Measurements from ENCODE around the gene KRTAP10-2.
"Not testable (repeated sequence)": the region's sequence is repeated elsewhere in the genome, so short reads cannot be mapped to it uniquely, and the experiment has no call there.

KRTAP10-2 gene, protein sequence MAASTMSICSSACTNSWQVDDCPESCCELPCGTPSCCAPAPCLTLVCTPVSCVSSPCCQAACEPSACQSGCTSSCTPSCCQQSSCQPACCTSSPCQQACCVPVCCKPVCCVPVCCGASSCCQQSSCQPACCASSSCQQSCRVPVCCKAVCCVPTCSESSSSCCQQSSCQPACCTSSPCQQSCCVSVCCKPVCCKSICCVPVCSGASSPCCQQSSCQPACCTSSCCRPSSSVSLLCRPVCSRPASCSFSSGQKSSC

GRCh38 chr21:44551340-44551961 is at the start of gene KRTAP10-2:
TSS of gene KRTAP10-2 (minus strand) at chr21:44551505. CDS start at chr21:44551458, 47 bp downstream.
- TF ChIP-seq CTCF (IDR thresholded peaks at IDR 0.05; ENCODE audit: borderline replicate concordance, extremely low read depth, low read length, poor library complexity, severe bottlenecking) (no peak), EZH2 (IDR thresholded peaks at IDR 0.05; ENCODE audit: borderline replicate concordance, low read depth, low read length, severe bottlenecking) (no peak)
- Histone ChIP-seq H3K4me1 (ENCODE audit: insufficient read depth, low read length) (no peaks in the 10 kb centered on the region), H3K79me2 (ENCODE audit: insufficient read depth, low read length) (no peaks in the 10 kb centered on the region), H3K4me3 (ENCODE audit: low read depth in 1 of 2, low read length in 2 of 2) (no peak within 1 kb of the TSS), H2AFZ (ENCODE audit: low read depth, low read length) (no peak within 1 kb of the TSS), H3K4me2 (ENCODE audit: insufficient read depth, low read length) (no peak within 1 kb of the TSS), H3K27ac (ENCODE audit: low read length) (no peak within 1 kb of the TSS), H3K9ac (ENCODE audit: low read depth, low read length) (no peak within 1 kb of the TSS), H3K9me3 (ENCODE audit: insufficient read depth, low read length, severe bottlenecking) (no peaks in the 10 kb centered on the region), H4K20me1 (ENCODE audit: insufficient read depth, low read length) (0 out of 2 replicates have a peak, but pooled peaks cover 3% of the 10 kb centered on the region), H3K27me3 (ENCODE audit: insufficient read depth, low read length, poor library complexity) (peaks cover 3% of the 10 kb centered on the region), H3K36me3 (ENCODE audit: insufficient read depth, low read length) (no peaks in the 10 kb centered on the region)
- DNase-seq (no peak), ATAC-seq (ENCODE audit: insufficient read depth, low read depth) (no peak)

GRCh38 chr21:44601091-44601490 is 49.8 kb upstream of the KRTAP10-2 start:
- ATAC-seq (ENCODE audit: insufficient read depth, low read depth); DNase-seq; H2AFZ ChIP-seq (ENCODE audit: low read depth, low read length): not testable (repeated sequence)

GRCh38 chr21:44600118-44600978 is 49.0 kb upstream of the KRTAP10-2 start, which contains the start of gene KRTAP10-7:
TSS of gene KRTAP10-7 (plus strand) at chr21:44600597. CDS start at chr21:44600622, 25 bp downstream.
- not testable (repeated sequence) for H3K9ac ChIP-seq (ENCODE audit: low read depth, low read length); H4K20me1 ChIP-seq (ENCODE audit: insufficient read depth, low read length); H2AFZ ChIP-seq (ENCODE audit: low read depth, low read length); H3K4me1 ChIP-seq (ENCODE audit: insufficient read depth, low read length); H3K36me3 ChIP-seq (ENCODE audit: insufficient read depth, low read length); H3K4me3 ChIP-seq (ENCODE audit: low read depth in 1 of 2, low read length in 2 of 2); ATAC-seq (ENCODE audit: insufficient read depth, low read depth); H3K27ac ChIP-seq (ENCODE audit: low read length); H3K27me3 ChIP-seq (ENCODE audit: insufficient read depth, low read length, poor library complexity); DNase-seq; H3K79me2 ChIP-seq (ENCODE audit: insufficient read depth, low read length); H3K9me3 ChIP-seq (ENCODE audit: insufficient read depth, low read length, severe bottlenecking); H3K4me2 ChIP-seq (ENCODE audit: insufficient read depth, low read length)

More at GRCh38 chr21:44601091-44601490, 49.8 kb upstream of the KRTAP10-2 start:
- not testable (repeated sequence) for H3K9ac ChIP-seq (ENCODE audit: low read depth, low read length); H3K4me1 ChIP-seq (ENCODE audit: insufficient read depth, low read length); H4K20me1 ChIP-seq (ENCODE audit: insufficient read depth, low read length); H3K79me2 ChIP-seq (ENCODE audit: insufficient read depth, low read length); H3K4me3 ChIP-seq (ENCODE audit: low read depth in 1 of 2, low read length in 2 of 2); H3K27ac ChIP-seq (ENCODE audit: low read length); H3K36me3 ChIP-seq (ENCODE audit: insufficient read depth, low read length); H3K4me2 ChIP-seq (ENCODE audit: insufficient read depth, low read length); H3K9me3 ChIP-seq (ENCODE audit: insufficient read depth, low read length, severe bottlenecking); H3K27me3 ChIP-seq (ENCODE audit: insufficient read depth, low read length, poor library complexity)

GRCh38 chr21:44599264-44600029 is 48.1 kb upstream of the KRTAP10-2 start:
- DNase-seq (no peak), ATAC-seq (ENCODE audit: insufficient read depth, low read depth) (no peak)
- H3K4me2 ChIP-seq (ENCODE audit: insufficient read depth, low read length), result no peak overlapping the region
- H3K27ac ChIP-seq (ENCODE audit: low read length), result no peak overlapping the region
- H3K27me3 ChIP-seq (ENCODE audit: insufficient read depth, low read length, poor library complexity), result no peaks in the 10 kb centered on the region
- H4K20me1 ChIP-seq (ENCODE audit: insufficient read depth, low read length), result no peaks in the 10 kb centered on the region
- no peaks in the 10 kb centered on the region for H3K36me3 ChIP-seq (ENCODE audit: insufficient read depth, low read length)
- no peaks in the 10 kb centered on the region for H3K9me3 ChIP-seq (ENCODE audit: insufficient read depth, low read length, severe bottlenecking)
- TF ChIP-seq EZH2 (IDR thresholded peaks at IDR 0.05; ENCODE audit: borderline replicate concordance, low read depth, low read length, severe bottlenecking) (no peak), CTCF (IDR thresholded peaks at IDR 0.05; ENCODE audit: borderline replicate concordance, extremely low read depth, low read length, poor library complexity, severe bottlenecking) (no peak)
- H2AFZ ChIP-seq (ENCODE audit: low read depth, low read length), result no peak overlapping the region
- no peak overlapping the region for H3K4me3 ChIP-seq (ENCODE audit: low read depth in 1 of 2, low read length in 2 of 2)
- H3K79me2 ChIP-seq (ENCODE audit: insufficient read depth, low read length), result no peaks in the 10 kb centered on the region
- H3K4me1 ChIP-seq (ENCODE audit: insufficient read depth, low read length), result no peaks in the 10 kb centered on the region
- no peak overlapping the region for H3K9ac ChIP-seq (ENCODE audit: low read depth, low read length)
